Inferior parietal cortex (tissue), 1 donor: ENCODE measurements around the gene PTPRN2.
"Not testable (repeated sequence)": the region's sequence is repeated elsewhere in the genome, so short reads cannot be mapped to it uniquely, and the experiment has no call there.

Source experiments
- DNase-seq: peaks from one replicate; pipeline ENCODE4 v3.0.0-alpha.2; 2016; ENCODE audit errors: extremely low spot score

The PTPRN2 gene

GRCh38 chr7:158550886-158551452 lies 36.7 kb downstream of the PTPRN2 start:
- DNase-seq: no peak

GRCh38 chr7:158550394-158550700 lies 37.3 kb downstream of the PTPRN2 start:
- no peak for DNase-seq

DNA sequence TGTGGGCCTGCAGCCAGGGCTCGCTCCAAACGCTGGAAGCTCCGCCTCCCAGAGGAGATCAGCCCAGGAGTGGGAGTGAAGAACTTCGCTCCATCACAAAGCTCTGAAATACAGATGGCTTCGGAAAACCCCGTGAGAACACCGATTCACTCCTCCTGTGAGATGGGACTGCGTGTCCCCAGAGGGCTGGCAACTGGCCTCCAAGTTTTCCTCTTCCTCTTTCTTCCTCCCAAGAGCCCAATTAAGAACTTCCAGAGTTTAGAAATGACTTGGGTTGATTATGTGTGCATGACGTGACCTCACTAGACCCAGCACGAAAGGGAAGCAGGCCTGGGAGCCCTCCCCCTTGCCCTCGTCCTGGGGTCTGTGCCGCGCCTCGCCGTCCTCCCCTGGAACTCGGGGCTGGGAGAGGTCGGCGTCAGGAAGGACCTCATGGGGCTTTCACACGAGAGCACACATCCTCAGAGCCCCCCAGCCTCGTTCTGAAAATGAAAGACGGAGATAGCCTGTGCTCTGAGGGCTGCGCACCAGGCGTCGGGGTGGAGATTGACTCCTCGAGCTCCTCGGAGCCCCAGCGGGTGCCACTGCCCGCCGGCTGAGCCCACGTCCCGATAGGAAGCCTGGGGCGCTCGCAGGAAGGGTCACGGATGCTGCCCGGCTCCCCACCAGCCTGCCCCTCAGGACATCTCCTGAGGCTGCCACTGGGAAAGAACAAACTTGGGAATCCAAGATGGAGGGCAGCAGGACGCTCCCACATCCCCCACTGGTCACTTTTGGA lies 37.8 kb downstream of the PTPRN2 start:
- DNase-seq: peak; percentile 67

DNA sequence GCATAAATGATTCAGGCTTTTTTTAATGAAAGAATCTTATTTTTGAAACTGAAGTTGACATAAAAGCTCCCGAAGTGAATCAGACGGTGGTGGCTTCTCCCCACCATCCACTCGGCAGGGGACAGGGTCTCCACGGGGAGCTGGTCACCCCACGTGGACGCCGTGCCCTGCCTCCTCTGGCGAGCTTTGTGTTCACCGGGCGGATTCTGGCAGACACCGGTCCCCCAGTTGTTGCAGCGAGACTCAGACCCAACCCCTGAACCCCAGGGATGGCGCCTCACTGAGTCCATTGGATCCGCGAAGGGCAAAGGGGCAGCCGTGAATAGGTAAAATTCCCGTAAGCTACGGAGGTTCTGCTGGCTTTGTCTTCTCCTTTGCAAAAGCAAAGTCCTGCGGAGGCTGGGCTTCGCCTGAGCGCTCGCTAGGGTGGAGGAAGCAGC lies 38.4 kb downstream of the PTPRN2 start:
- DNase-seq: no peak

DNA sequence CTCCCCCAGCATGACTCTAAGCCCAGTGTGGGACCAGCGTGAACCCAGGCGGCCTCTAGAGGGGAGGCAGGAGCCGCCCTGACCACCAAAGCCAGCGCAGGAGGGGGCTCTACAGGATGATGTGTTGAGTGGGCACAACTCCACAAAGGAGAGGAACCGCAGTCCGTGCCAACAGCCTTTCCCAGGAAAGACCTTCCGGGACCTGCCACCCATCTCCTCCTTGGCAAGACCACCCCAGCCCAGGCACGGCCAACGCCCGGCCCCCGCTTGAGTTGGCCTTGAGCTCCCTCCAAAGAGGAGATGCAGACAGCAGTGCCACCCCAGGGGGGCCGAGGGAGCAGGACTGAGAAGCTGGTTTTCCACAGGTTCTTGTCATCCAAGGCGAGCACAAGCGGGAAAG lies 38.9 kb downstream of the PTPRN2 start:
- DNase-seq: no peak

DNA sequence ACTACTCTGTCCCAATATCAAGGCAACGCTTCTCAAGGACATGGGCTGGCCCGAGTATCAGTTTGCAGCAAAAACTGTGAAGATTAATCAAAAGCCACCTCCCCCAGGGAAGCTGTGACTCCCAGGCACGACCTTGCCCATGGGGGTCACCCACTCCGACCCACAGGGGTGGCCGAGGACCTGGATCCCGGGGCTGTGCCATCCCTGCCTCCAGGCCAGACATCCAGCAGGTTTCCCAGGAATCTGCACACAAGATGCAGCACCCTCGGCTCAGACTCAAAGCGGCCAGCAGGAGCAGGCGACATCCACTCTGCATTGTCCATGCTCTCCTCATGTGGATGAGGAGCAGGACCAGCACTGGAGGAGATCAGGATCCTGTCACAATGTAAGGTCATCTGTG lies 39.8 kb downstream of the PTPRN2 start:
- DNase-seq: no peak

- no peak for DNase-seq
Observed at GRCh38 chr7:158546626-158547025, 41.0 kb downstream of the PTPRN2 start.

DNA sequence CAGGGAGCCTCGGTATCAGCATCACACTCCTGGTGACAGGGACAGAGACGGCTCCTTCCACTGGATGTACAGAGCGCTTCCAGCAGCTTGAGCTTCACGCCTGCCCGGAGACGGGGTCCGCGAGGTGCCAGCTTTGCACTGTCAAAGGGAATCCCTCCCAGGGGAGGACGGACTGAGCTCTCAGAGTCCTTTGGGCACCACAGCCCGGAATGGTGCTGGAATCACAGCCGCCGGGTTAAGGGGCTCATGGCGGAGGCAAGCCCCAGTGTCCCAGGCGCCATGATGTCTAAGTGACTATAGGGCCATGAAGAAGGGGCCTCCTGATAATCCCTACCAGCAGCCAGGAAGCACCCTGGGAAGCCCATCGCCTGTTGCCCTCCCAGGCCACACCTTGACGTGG lies 41.4 kb downstream of the PTPRN2 start:
- DNase-seq: no peak

DNA sequence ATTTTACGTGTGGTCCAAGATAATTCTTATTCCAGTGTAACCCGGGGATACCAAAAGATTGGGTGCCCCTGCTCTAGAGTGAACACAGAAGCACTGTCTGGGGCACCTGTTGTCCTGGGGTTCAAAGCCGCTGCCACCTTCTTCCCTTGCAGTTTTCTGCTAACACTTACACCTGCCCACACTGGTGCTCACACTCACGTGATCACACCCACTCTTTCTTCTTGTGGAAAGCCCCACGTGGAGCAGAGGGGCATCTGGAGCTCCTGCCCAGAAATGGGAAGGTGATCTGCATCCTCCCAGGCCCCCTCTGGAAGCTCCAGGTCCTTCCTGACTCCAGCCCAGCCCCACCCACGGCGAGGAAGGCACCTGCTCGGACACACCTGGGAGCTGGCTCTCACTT lies 42.9 kb downstream of the PTPRN2 start:
- DNase-seq: no peak

DNA sequence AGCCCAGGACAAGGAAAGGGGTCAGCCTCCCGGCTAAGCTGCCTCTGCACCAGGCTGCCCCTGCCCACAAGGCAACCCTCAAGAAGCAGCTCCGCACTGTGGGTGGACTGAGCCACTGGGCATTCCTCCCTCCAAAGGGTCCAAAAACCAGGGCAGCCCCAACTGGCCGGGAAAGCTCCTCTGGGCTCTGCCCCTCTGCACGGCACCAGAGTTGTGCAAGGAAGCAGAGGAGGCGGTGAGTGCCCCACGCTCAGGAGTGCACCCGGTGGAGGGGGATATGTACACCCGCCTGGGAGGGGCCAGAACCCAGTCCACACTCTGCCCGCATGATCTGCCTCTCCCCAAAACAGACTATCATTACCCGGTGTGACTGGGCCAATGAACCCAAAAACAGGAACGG lies 43.8 kb downstream of the PTPRN2 start:
- DNase-seq: no peak

DNA sequence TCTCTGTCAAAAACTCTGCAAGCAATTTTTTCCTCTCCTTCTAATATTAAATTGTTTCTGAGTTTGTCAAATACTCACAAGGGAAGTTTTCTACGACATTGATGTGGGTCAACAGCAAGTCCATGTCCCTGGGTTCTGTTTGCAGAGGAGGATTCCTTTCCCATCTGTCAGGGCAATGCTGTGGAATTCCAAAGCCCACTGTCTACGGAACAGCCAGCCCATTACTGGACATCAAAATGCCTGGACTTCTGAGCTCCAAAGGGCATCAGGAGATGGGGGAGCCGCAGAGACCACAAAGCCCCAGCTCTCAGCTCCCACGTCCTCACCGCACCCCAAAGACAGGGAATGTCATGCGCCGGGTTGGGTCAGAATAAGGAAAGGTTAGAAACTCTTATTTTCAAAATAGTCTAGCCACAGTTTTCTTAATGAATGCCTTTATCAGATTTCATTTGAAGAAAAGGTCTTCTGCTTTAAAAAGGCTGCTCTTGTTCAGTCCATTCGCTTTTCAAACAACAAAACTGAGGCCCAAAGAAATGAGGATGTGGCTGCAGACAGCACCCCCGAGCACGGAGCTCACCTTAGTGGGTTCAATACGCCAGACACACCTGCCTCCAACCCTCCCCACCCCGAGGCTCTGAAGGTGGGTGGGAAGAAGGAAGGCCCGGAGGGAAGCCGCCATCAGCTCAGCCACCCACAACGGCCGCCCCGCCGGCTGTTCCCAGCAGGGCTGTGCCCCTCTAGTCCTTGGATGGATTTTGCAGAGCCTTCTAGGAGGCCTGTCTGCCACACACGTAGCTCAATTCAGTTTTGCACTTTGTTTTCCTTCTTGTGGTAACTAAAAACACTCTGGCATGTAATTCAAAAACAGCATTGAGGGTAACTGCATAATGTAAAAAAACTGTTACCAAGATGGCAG lies 44.7 kb downstream of the PTPRN2 start:
- DNase-seq: no peak

DNA sequence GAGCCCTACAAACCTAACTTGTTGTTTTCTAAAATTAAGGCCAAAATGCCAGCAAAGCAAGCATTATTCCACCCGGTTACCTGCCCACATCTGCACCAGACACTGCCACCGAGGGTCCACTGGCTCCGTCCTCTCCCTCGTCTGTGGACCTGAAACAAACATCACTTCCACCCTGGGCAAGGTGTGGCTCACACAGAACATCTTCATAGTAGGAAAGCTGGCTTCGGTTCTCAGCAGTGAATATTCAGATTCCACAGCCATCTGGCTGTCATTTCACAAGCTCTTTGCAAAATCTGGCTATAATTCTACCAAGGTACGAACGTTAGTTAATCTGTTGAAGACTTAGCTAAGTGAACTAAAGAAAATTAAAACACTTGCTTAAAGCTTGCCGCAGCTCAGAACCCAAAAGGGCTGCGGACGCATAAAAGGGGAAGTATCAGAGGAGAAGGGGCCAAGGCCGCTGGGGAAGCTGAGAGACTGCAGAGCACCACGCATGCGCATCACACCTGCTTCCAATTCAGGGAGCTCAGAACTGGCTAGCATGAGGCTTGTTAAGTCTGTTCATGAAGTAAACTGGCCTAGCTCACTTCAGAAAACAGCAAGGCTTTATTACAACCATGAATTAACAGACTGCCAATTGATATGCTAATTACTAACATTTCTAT lies 46.1 kb downstream of the PTPRN2 start:
- peak; percentile 59 for DNase-seq

- DNase-seq: no peak
Observed at GRCh38 chr7:158539711-158540146, 47.9 kb downstream of the PTPRN2 start.

DNA sequence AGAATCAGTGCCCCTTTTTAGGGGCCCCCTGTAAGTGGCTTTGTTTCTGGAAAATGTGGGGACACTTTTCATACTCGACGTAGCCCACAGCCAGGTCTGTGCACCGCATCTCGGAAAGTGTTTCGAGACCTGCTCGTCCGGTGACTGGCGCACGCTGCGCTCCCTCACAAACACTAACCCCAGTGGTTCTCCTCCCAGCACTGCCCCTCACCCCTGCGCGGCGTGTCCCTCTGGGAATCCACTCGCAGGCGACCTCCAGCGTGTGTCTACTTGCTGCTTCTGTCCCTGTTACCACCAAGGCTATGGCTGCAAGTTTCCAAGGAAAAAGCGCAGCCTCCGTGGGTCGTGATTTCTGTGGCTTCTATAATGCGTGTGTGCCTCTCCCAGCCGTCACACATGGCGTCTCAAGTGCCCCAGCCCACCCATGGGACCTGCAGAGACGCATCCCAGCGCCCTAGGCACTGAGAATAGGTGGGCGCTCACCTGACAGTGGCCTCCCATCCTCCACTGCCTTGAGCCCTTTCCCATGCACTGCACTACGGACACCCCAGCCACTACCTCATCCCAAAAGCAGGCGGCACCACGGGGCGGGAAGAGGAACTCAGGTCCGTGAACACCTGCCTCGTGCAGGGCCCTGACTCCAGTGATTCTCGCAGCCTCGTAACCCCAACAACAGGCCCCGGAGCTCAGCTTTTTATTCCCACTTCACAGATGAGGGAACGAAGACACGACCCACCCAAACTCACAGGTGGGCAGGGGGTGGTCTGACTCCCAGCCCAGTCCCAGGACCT lies 49.3 kb downstream of the PTPRN2 start:
- DNase-seq: no peak

GRCh38 chr7:158537516-158537882 lies 50.1 kb downstream of the PTPRN2 start:
- DNase-seq: no peak

DNA sequence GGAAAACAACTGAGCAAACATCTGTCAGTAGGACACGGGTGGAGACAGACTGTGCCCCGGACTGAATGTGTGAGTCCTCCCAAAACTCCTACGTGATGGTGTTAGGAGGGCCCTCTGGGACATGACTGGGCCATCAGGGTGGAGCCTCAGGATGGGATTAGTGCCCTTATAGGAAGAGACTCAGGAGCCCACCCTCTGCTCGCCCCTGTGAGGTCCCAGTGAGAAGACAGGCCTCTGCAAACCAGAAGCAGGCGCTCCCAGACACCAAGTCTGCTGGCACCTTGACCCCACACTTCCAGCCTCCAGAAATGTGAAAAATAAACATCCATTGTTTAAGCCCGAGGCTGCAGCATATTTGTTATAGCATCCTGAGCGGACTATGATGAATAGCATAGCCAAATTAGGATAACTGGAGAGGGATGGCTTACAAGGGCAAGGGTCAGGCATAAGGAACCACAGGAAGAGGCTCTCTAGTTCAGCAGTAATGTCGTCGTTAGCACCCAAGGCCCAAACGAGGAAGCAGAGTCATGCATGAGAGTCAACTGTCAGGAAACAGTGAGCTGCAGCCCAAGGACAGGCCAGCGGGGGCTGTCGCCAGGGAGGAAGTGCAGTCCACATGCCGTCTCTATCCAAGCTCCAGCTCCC lies 50.6 kb downstream of the PTPRN2 start:
- no peak for DNase-seq

GRCh38 chr7:158535079-158535478 lies 52.5 kb downstream of the PTPRN2 start:
- DNase-seq: no peak

DNA sequence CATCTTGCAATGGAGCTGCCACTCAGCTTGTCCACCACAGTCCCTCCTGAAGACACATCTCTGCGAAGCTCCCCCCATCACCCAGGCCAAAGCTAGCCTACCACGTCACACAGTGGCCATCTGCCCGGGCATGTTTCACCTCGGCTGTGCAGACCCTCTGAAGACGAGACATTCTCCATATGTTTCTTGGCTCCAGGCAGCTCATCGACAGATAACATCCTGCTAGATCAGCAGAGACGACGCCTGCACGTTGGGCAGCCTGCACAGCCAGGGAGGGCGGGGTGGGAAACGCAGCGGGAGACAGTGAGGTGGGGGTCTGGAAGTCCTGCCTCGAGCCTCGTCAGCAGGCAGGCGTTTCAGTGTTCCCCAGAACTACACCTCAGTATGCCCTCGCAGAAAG lies 53.0 kb downstream of the PTPRN2 start:
- no peak for DNase-seq

DNA sequence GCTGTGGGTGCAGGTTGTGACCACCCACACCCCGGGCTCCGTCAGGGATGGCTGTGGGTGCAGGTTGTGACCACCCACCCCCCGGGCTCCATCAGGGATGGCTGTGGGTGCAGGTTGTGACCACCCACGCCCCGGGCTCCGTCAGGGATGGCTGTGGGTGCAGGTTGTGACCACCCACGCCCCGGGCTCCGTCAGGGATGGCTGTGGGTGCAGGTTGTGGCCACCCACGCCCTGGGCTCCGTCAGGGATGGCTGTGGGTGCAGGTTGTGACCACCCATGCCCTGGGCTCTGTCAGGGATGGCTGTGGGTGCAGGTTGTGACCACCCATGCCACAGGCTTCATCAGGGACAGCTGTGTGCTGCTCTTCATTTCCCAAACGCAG lies 53.5 kb downstream of the PTPRN2 start:
- not testable (repeated sequence) for DNase-seq

DNA sequence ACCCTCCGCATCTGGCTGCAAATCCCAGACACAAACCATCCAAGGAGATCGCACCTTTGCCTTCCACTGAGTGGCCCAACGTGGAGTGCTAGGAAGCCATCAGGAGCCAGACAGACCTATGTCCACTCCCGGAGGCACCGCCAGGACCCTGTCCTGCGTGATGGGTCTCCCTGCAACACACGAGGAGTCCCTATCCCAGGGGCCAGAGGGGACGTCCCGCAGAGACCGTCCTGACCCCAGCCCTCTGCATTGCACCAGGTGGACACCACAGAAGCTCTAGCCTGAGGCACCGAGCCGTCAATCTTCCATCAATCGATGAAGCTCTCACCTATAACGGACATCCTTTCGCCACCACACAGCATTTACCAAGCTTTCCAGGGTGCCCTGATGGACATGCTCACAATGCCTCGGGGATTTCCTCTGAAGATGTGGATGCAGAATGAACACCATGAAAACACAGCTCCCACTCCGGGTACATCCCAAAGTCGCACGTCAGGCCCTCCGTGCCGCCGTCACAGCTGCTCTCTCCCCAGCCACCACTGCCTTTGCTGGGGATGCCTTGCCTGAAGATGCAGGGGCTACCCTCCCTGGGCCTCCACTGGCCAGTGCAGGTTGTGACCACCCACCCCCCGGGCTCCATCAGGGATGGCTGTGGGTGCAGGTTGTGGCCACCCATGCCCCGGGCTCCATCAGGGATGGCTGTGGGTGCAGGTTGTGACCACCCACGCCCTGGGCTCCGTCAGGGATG lies 54.1 kb downstream of the PTPRN2 start:
- no peak for DNase-seq
